ENCODE measurements around the gene RBM14. TPM values are rescaled to one million over a fixed set of nuclear protein-coding genes. Genes with fewer than 3 reads are reported as not detected.

RBM14 gene
- total RNA-seq, 1 experiment from 2014 or later = 92.0 TPM

DNA sequence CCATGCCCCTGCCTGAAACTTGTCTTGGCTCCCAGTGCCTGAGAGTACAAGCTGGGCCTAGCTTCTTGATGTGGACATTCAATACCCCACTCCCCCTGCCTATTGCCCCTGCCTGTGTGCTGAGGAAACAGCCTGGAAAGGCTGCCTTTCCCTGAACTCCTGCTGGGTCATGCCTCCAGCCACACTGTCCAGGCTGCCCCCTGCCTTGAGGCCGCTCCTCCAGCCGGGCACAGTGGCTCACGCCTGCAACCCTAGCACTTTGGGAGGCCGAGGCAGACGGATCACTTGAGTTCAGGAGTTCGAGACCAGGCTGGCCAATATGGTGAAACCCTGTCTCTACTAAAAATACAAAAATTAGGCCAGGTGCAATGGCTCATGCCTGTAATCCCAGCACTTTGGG, 13.4 kb upstream of the RBM14 start:
- no peak for DNase-seq (ENCODE audit: low spot score)
- no peaks in the 10 kb centered on the region for H3K4me1 Mint-ChIP-seq
- peaks cover 16% of the 10 kb centered on the region; the same call in 1 of the 2 replicates for H3K36me3 Mint-ChIP-seq
- H3K9me3 Mint-ChIP-seq = no peaks in the 10 kb centered on the region
- no peaks in the 10 kb centered on the region for H3K27me3 Mint-ChIP-seq (ENCODE audit: low read depth)
- peak overlapping the region; percentile 11; the same call in 1 of the 2 replicates for H3K27ac Mint-ChIP-seq
- no peak overlapping the region for H3K4me3 Mint-ChIP-seq
- POLR2A ChIA-PET = no interaction called here
- CTCF ChIA-PET = no interaction called here
- no peak for ATAC-seq
- TF ChIP-seq, protein P1, sequence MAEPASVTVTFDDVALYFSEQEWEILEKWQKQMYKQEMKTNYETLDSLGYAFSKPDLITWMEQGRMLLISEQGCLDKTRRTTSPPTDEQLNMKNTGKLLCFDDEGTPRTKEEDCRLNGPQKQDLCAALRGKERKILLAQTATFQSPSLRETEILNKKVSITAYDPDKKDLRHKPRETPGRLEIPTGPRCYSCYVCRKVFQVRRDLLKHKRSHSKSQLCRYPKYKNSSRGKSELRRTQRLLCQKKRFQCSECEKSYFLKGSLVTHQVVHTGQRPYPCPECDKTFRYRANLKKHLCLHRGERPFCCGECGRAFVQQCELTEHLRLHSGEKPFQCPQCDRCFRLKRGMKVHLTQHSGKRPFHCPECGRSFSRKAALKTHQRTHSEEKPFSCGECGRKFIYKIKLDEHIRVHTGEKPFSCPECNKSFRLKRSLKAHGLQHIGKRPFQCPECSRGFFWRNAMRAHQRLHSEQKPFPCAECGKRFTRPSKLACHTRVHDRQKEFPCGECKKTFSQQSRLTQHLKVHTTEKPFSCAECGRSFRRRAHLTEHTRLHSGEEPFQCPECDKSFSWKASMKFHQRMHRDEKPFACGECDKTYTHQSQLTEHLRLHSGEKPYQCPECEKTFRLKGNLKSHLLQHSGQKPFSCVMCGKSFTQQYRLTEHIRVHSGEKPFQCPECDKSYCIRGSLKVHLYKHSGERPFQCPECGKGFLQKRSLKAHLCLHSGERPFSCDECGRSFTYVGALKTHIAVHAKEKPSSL (CRISPR knock-in tag; conservative IDR thresholded peaks at IDR 0.05) = no peak
- TF ChIP-seq TEAD4 (CRISPR knock-in tag; IDR thresholded peaks at IDR 0.05) = no peak
- TF ChIP-seq ELF4 (CRISPR knock-in tag; IDR thresholded peaks at IDR 0.05; ENCODE audit: low read depth) = no peak
- TF ChIP-seq, protein P2, sequence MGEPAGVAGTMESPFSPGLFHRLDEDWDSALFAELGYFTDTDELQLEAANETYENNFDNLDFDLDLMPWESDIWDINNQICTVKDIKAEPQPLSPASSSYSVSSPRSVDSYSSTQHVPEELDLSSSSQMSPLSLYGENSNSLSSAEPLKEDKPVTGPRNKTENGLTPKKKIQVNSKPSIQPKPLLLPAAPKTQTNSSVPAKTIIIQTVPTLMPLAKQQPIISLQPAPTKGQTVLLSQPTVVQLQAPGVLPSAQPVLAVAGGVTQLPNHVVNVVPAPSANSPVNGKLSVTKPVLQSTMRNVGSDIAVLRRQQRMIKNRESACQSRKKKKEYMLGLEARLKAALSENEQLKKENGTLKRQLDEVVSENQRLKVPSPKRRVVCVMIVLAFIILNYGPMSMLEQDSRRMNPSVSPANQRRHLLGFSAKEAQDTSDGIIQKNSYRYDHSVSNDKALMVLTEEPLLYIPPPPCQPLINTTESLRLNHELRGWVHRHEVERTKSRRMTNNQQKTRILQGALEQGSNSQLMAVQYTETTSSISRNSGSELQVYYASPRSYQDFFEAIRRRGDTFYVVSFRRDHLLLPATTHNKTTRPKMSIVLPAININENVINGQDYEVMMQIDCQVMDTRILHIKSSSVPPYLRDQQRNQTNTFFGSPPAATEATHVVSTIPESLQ (CRISPR knock-in tag; IDR thresholded peaks at IDR 0.05) = no peak
- TF ChIP-seq, protein P3, sequence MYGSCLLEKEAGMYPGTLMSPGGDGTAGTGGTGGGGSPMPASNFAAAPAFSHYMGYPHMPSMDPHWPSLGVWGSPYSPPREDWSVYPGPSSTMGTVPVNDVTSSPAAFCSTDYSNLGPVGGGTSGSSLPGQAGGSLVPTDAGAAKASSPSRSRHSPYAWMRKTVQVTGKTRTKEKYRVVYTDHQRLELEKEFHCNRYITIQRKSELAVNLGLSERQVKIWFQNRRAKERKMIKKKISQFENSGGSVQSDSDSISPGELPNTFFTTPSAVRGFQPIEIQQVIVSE (CRISPR knock-in tag; IDR thresholded peaks at IDR 0.05; ENCODE audit: borderline replicate concordance) = no peak
- TF ChIP-seq KAT7 (CRISPR knock-in tag; IDR thresholded peaks at IDR 0.05; ENCODE audit: borderline replicate concordance) = no peak
- TF ChIP-seq, protein P4, sequence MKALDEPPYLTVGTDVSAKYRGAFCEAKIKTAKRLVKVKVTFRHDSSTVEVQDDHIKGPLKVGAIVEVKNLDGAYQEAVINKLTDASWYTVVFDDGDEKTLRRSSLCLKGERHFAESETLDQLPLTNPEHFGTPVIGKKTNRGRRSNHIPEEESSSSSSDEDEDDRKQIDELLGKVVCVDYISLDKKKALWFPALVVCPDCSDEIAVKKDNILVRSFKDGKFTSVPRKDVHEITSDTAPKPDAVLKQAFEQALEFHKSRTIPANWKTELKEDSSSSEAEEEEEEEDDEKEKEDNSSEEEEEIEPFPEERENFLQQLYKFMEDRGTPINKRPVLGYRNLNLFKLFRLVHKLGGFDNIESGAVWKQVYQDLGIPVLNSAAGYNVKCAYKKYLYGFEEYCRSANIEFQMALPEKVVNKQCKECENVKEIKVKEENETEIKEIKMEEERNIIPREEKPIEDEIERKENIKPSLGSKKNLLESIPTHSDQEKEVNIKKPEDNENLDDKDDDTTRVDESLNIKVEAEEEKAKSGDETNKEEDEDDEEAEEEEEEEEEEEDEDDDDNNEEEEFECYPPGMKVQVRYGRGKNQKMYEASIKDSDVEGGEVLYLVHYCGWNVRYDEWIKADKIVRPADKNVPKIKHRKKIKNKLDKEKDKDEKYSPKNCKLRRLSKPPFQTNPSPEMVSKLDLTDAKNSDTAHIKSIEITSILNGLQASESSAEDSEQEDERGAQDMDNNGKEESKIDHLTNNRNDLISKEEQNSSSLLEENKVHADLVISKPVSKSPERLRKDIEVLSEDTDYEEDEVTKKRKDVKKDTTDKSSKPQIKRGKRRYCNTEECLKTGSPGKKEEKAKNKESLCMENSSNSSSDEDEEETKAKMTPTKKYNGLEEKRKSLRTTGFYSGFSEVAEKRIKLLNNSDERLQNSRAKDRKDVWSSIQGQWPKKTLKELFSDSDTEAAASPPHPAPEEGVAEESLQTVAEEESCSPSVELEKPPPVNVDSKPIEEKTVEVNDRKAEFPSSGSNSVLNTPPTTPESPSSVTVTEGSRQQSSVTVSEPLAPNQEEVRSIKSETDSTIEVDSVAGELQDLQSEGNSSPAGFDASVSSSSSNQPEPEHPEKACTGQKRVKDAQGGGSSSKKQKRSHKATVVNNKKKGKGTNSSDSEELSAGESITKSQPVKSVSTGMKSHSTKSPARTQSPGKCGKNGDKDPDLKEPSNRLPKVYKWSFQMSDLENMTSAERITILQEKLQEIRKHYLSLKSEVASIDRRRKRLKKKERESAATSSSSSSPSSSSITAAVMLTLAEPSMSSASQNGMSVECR (CRISPR knock-in tag; IDR thresholded peaks at IDR 0.05; ENCODE audit: borderline replicate concordance) = no peak
- TF ChIP-seq, protein P5, sequence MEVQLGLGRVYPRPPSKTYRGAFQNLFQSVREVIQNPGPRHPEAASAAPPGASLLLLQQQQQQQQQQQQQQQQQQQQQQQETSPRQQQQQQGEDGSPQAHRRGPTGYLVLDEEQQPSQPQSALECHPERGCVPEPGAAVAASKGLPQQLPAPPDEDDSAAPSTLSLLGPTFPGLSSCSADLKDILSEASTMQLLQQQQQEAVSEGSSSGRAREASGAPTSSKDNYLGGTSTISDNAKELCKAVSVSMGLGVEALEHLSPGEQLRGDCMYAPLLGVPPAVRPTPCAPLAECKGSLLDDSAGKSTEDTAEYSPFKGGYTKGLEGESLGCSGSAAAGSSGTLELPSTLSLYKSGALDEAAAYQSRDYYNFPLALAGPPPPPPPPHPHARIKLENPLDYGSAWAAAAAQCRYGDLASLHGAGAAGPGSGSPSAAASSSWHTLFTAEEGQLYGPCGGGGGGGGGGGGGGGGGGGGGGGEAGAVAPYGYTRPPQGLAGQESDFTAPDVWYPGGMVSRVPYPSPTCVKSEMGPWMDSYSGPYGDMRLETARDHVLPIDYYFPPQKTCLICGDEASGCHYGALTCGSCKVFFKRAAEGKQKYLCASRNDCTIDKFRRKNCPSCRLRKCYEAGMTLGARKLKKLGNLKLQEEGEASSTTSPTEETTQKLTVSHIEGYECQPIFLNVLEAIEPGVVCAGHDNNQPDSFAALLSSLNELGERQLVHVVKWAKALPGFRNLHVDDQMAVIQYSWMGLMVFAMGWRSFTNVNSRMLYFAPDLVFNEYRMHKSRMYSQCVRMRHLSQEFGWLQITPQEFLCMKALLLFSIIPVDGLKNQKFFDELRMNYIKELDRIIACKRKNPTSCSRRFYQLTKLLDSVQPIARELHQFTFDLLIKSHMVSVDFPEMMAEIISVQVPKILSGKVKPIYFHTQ (CRISPR knock-in tag; IDR thresholded peaks at IDR 0.05) = no peak
- TF ChIP-seq, protein P6, sequence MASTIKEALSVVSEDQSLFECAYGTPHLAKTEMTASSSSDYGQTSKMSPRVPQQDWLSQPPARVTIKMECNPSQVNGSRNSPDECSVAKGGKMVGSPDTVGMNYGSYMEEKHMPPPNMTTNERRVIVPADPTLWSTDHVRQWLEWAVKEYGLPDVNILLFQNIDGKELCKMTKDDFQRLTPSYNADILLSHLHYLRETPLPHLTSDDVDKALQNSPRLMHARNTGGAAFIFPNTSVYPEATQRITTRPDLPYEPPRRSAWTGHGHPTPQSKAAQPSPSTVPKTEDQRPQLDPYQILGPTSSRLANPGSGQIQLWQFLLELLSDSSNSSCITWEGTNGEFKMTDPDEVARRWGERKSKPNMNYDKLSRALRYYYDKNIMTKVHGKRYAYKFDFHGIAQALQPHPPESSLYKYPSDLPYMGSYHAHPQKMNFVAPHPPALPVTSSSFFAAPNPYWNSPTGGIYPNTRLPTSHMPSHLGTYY (CRISPR knock-in tag; IDR thresholded peaks at IDR 0.05) = no peak
- TF ChIP-seq, protein P7, sequence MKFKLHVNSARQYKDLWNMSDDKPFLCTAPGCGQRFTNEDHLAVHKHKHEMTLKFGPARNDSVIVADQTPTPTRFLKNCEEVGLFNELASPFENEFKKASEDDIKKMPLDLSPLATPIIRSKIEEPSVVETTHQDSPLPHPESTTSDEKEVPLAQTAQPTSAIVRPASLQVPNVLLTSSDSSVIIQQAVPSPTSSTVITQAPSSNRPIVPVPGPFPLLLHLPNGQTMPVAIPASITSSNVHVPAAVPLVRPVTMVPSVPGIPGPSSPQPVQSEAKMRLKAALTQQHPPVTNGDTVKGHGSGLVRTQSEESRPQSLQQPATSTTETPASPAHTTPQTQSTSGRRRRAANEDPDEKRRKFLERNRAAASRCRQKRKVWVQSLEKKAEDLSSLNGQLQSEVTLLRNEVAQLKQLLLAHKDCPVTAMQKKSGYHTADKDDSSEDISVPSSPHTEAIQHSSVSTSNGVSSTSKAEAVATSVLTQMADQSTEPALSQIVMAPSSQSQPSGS (CRISPR knock-in tag; IDR thresholded peaks at IDR 0.05; ENCODE audit: borderline replicate concordance, low read depth) = no peak
- no peak for TF ChIP-seq ZBTB21 (CRISPR knock-in tag; IDR thresholded peaks at IDR 0.05; ENCODE audit: borderline replicate concordance)
- TF ChIP-seq SMAD3 (CRISPR knock-in tag; IDR thresholded peaks at IDR 0.05; ENCODE audit: borderline replicate concordance) = no peak
- TF ChIP-seq GRHL2 (CRISPR knock-in tag; IDR thresholded peaks at IDR 0.05; ENCODE audit: insufficient replicate concordance, severe bottlenecking) = no peak
- no peak for TF ChIP-seq EMX1 (CRISPR knock-in tag; IDR thresholded peaks at IDR 0.05)
- TF ChIP-seq, protein P8, sequence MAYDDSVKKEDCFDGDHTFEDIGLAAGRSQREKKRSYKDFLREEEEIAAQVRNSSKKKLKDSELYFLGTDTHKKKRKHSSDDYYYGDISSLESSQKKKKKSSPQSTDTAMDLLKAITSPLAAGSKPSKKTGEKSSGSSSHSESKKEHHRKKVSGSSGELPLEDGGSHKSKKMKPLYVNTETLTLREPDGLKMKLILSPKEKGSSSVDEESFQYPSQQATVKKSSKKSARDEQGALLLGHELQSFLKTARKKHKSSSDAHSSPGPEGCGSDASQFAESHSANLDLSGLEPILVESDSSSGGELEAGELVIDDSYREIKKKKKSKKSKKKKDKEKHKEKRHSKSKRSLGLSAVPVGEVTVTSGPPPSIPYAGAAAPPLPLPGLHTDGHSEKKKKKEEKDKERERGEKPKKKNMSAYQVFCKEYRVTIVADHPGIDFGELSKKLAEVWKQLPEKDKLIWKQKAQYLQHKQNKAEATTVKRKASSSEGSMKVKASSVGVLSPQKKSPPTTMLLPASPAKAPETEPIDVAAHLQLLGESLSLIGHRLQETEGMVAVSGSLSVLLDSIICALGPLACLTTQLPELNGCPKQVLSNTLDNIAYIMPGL (CRISPR knock-in tag; IDR thresholded peaks at IDR 0.05) = no peak
- TF ChIP-seq, protein P9, sequence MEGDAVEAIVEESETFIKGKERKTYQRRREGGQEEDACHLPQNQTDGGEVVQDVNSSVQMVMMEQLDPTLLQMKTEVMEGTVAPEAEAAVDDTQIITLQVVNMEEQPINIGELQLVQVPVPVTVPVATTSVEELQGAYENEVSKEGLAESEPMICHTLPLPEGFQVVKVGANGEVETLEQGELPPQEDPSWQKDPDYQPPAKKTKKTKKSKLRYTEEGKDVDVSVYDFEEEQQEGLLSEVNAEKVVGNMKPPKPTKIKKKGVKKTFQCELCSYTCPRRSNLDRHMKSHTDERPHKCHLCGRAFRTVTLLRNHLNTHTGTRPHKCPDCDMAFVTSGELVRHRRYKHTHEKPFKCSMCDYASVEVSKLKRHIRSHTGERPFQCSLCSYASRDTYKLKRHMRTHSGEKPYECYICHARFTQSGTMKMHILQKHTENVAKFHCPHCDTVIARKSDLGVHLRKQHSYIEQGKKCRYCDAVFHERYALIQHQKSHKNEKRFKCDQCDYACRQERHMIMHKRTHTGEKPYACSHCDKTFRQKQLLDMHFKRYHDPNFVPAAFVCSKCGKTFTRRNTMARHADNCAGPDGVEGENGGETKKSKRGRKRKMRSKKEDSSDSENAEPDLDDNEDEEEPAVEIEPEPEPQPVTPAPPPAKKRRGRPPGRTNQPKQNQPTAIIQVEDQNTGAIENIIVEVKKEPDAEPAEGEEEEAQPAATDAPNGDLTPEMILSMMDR (IDR thresholded peaks at IDR 0.05) = no peak
- TF ChIP-seq ZNF121 (CRISPR knock-in tag; IDR thresholded peaks at IDR 0.05) = no peak
- TF ChIP-seq ATF1 (CRISPR knock-in tag; IDR thresholded peaks at IDR 0.05) = no peak

Data from WTC11 (cell line).